ENCODE results near the gene PITPNB.

- TF ChIP-seq, protein P1, sequence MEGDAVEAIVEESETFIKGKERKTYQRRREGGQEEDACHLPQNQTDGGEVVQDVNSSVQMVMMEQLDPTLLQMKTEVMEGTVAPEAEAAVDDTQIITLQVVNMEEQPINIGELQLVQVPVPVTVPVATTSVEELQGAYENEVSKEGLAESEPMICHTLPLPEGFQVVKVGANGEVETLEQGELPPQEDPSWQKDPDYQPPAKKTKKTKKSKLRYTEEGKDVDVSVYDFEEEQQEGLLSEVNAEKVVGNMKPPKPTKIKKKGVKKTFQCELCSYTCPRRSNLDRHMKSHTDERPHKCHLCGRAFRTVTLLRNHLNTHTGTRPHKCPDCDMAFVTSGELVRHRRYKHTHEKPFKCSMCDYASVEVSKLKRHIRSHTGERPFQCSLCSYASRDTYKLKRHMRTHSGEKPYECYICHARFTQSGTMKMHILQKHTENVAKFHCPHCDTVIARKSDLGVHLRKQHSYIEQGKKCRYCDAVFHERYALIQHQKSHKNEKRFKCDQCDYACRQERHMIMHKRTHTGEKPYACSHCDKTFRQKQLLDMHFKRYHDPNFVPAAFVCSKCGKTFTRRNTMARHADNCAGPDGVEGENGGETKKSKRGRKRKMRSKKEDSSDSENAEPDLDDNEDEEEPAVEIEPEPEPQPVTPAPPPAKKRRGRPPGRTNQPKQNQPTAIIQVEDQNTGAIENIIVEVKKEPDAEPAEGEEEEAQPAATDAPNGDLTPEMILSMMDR (optimal IDR thresholded peaks at IDR 0.05 in 1 of 3, IDR thresholded peaks at IDR 0.05 in 1 of 3, conservative IDR thresholded peaks at IDR 0.05 in 1 of 3; ENCODE audit: extremely low read depth in 1 of 3, insufficient read depth in 2 of 3, low read length in 3 of 3), result no peak
- no peak for TF ChIP-seq EZH2 (IDR thresholded peaks at IDR 0.05; ENCODE audit: low read length)
Measured at GRCh38 chr22:27814993-27815392, 104.1 kb downstream of the PITPNB start.

All from keratinocyte (primary cell).